BLaER1 (cell line): Measurements from ENCODE around the gene KCNK13.
"Not testable (repeated sequence)": the region's sequence is repeated elsewhere in the genome, so short reads cannot be mapped to it uniquely, and the experiment has no call there.

Experiments used
- H3K27ac ChIP-seq: shearing (Covaris generic); formaldehyde crosslinking; 2 replicates; pipeline ENCODE4 v1.8.1; 2022
- H3K27me3 ChIP-seq: shearing (Covaris generic); formaldehyde crosslinking; 2 replicates; pipeline ENCODE4 v1.8.1; 2022
- H3K36me3 ChIP-seq: shearing (Covaris generic); formaldehyde crosslinking; 2 replicates; pipeline ENCODE4 v1.8.1; 2022
- H3K4me1 ChIP-seq: shearing (Covaris generic); formaldehyde crosslinking; 2 replicates; pipeline ENCODE4 v1.8.1; 2022
- H3K4me2 ChIP-seq: shearing (Covaris generic); formaldehyde crosslinking; 2 replicates; pipeline ENCODE4 v1.8.1; 2022
- H3K4me3 ChIP-seq: shearing (Covaris generic); formaldehyde crosslinking; 2 replicates; pipeline ENCODE4 v1.8.1; 2022
- H3K9ac ChIP-seq: shearing (Covaris generic); formaldehyde crosslinking; 2 replicates; pipeline ENCODE4 v1.8.1; 2022
- H3K9me3 ChIP-seq: shearing (Covaris generic); formaldehyde crosslinking; 2 replicates; pipeline ENCODE4 v1.8.1; 2022
- H4K20me1 ChIP-seq: shearing (Covaris generic); formaldehyde crosslinking; 2 replicates; pipeline ENCODE4 v1.8.1; 2022
- Cebpa-rat ChIP-seq: shearing (Covaris generic); IDR thresholded peaks from 2 replicates; pipeline ENCODE4 v1.8.1; 2022

Gene KCNK13

DNA sequence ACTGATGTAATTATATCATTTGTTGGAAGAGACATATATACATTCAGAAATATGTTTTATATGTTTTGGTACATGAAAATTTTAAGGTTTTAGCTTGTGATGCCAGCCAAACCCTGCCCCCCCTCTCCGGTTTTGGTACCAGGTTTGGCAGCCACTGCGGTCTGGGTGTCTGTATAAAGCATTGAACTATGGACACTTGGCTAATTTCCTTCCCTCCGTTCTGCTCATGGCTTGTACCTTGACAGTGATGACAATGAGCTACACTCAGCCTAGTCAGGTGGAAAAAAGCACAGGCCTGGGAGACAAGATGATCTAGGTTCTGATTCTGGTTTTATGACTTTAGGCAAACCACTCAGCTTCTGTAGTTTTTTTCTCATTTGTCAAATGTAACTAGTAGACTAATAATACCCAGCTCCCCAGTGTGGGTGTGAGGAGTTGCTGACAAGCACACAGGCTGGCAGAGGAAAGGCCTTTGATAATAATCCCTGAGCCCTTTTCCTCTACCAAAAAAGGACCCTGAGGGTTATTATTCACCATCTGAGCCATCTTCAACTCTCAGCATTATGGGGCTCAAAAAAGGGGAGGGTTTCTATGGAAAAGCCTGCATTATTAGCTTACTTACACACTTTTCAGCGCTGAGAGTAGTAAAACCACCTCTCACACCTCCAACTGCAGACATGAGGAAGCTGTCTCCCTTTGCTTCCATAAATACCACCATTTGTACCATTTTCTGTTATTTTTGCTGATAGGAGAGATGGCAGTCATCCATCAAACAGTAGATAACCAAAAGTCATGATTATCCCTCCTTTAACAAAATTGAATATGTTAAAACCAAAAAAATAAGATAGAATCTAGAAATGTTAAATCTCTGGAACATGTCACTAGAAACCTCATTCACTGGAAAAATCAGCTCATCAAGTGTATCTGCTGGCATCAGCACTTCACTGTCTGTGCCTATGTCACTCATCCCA lies 118.3 kb downstream of the KCNK13 start:
- no peaks in the 10 kb centered on the region for H4K20me1 ChIP-seq
- no peaks in the 10 kb centered on the region for H3K36me3 ChIP-seq
- H3K9ac ChIP-seq = no peak overlapping the region
- H3K4me1 ChIP-seq = no peaks in the 10 kb centered on the region
- TF ChIP-seq Cebpa-rat = no peak
- H3K4me2 ChIP-seq = no peak overlapping the region
- no peaks in the 10 kb centered on the region for H3K9me3 ChIP-seq
- H3K27ac ChIP-seq = no peak overlapping the region
- H3K4me3 ChIP-seq = no peak overlapping the region
- no peaks in the 10 kb centered on the region for H3K27me3 ChIP-seq

DNA sequence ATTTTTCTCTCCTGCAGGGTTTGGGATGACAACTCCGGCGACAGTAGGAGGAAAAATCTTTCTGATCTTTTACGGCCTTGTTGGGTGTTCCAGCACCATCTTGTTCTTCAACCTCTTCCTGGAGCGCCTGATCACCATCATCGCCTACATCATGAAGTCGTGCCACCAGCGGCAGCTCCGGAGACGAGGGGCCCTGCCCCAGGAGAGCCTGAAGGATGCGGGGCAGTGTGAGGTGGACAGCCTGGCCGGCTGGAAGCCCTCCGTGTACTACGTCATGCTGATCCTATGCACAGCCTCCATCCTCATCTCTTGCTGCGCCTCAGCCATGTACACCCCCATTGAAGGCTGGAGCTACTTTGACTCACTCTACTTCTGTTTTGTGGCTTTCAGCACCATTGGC lies 122.3 kb downstream of the KCNK13 start:
- Histone ChIP-seq H3K27ac (no peak overlapping the region), H3K36me3 (no peaks in the 10 kb centered on the region), H3K4me1 (no peaks in the 10 kb centered on the region), H3K9me3 (no peaks in the 10 kb centered on the region), H3K27me3 (no peaks in the 10 kb centered on the region), H3K4me3 (no peak overlapping the region), H4K20me1 (no peaks in the 10 kb centered on the region), H3K9ac (no peak overlapping the region), H3K4me2 (no peak overlapping the region)
- TF ChIP-seq Cebpa-rat = no peak

DNA sequence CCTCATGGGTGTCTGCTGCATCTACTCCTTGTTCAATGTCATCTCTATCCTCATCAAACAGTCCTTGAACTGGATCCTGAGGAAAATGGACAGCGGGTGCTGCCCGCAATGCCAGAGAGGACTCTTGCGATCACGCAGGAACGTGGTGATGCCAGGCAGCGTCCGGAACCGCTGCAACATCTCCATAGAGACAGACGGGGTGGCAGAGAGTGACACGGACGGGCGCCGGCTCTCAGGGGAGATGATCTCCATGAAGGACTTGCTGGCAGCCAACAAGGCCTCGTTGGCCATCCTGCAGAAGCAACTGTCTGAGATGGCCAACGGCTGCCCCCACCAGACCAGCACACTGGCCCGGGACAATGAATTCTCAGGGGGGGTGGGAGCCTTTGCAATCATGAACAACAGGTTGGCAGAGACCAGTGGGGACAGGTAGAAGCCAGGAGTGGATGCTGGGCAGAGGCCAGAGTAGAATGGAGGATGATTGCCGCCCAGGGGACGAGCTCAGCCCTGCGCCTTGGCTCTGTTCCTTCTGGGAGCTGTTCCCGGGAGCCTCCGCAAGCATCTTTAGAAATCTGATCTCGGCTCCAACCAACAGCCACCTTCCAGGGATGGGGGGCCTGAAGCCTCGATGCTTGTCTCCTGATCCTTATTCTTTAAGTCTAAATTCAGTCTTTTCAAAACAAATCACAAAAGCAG lies 122.9 kb downstream of the KCNK13 start:
- TF ChIP-seq Cebpa-rat = no peak
- no peaks in the 10 kb centered on the region for H3K27me3 ChIP-seq
- H3K4me1 ChIP-seq = no peaks in the 10 kb centered on the region
- no peak overlapping the region for H3K9ac ChIP-seq
- H4K20me1 ChIP-seq = no peaks in the 10 kb centered on the region
- no peaks in the 10 kb centered on the region for H3K36me3 ChIP-seq
- H3K9me3 ChIP-seq = no peaks in the 10 kb centered on the region
- H3K27ac ChIP-seq = no peak overlapping the region
- H3K4me2 ChIP-seq = no peak overlapping the region
- no peak overlapping the region for H3K4me3 ChIP-seq

DNA sequence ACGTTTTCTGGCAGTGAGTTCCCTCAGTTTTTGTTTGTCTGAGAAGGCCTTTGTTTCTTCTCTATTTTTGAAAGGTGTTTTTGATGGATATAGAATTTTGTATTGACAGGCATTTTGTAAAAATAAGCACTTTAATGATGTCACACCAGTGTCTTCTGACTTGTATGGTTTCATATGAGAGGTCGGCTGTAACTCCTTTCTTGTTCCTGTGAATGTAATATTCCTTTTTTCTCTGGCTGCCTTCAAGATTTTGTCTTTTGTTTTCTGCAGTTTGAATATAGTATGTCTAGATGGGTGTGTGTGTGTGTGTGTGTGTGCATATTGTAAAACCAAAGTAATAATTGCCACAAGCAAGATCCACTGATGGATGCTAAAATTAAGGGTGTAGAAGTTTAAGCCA lies 126.8 kb downstream of the KCNK13 start:
- Histone ChIP-seq H3K27me3 (no peaks in the 10 kb centered on the region), H3K4me2 (no peak overlapping the region), H3K4me3 (no peak overlapping the region), H3K4me1 (no peaks in the 10 kb centered on the region), H3K9ac (no peak overlapping the region), H4K20me1 (no peaks in the 10 kb centered on the region), H3K27ac (no peak overlapping the region), H3K36me3 (no peaks in the 10 kb centered on the region), H3K9me3 (no peaks in the 10 kb centered on the region)
- no peak for TF ChIP-seq Cebpa-rat

- Histone ChIP-seq H3K4me2 (no peak overlapping the region), H3K9ac (no peak overlapping the region)
- no peak for TF ChIP-seq Cebpa-rat
These were observed 129.4 kb downstream of the KCNK13 start for GRCh38 chr14:90191154-90191553.

DNA sequence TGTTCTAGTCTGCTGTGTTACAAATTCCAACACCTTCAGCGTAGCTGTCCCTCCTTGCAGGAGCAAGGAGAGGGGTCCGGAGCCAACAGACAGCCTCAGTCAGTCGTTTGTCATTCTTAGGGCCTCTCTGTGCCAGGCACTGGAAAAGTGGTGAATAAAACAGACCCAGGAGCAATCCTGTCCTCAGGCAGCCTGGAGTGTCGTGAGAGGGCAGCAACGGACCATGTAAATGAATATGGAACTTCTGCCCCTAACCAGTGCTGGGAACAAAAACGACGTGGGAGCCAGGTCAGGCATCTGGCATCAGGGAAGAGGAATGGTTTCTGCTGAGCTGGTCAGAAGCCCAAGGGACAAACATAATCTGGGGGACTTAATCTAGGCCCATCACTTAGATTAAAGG lies 129.8 kb downstream of the KCNK13 start:
- Histone ChIP-seq H3K36me3 (no peaks in the 10 kb centered on the region), H4K20me1 (no peaks in the 10 kb centered on the region), H3K4me3 (no peak overlapping the region), H3K4me1 (no peaks in the 10 kb centered on the region), H3K27ac (no peak overlapping the region), H3K27me3 (no peaks in the 10 kb centered on the region), H3K9ac (no peak overlapping the region), H3K9me3 (no peaks in the 10 kb centered on the region), H3K4me2 (no peak overlapping the region)
- TF ChIP-seq Cebpa-rat = no peak

More at GRCh38 chr14:90191154-90191553, 129.4 kb downstream of the KCNK13 start:
- Histone ChIP-seq H3K4me3 (no peak overlapping the region), H4K20me1 (no peaks in the 10 kb centered on the region), H3K27ac (no peak overlapping the region), H3K36me3 (no peaks in the 10 kb centered on the region), H3K27me3 (no peaks in the 10 kb centered on the region), H3K4me1 (no peaks in the 10 kb centered on the region), H3K9me3 (no peaks in the 10 kb centered on the region)

- H3K36me3 ChIP-seq = no peaks in the 10 kb centered on the region
- no peaks in the 10 kb centered on the region for H3K9me3 ChIP-seq
- no peak overlapping the region for H3K4me2 ChIP-seq
- no peaks in the 10 kb centered on the region for H3K4me1 ChIP-seq
- H3K27me3 ChIP-seq = no peaks in the 10 kb centered on the region
- H3K9ac ChIP-seq = no peak overlapping the region
- H3K27ac ChIP-seq = no peak overlapping the region
- H4K20me1 ChIP-seq = no peaks in the 10 kb centered on the region
- TF ChIP-seq Cebpa-rat = no peak
- no peak overlapping the region for H3K4me3 ChIP-seq
These were observed 132.1 kb downstream of the KCNK13 start for GRCh38 chr14:90193925-90194324.

DNA sequence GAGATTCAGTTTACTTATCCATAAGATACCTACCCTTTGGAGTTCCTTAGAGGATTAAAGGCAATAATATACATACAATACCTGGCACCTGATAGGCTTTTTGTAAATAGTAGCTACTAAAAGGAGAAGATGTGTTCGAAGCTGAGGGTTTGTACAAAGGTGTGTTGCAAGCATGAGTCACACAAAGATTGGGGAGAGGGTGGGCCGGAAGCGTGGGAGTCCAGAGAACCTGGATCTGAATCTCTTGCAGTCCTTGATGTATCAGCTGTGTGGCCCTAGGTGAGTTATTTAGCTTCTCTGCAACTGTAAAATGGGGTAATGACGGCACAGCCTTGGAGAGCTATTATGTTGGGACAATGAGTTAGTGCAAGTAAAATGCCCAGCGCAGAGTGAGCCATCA lies 132.9 kb downstream of the KCNK13 start:
- Histone ChIP-seq H3K4me3 (no peak overlapping the region), H3K4me2 (no peak overlapping the region), H3K27me3 (no peaks in the 10 kb centered on the region), H3K9me3 (no peaks in the 10 kb centered on the region), H3K27ac (no peak overlapping the region), H3K36me3 (no peaks in the 10 kb centered on the region), H4K20me1 (no peaks in the 10 kb centered on the region), H3K4me1 (no peaks in the 10 kb centered on the region), H3K9ac (no peak overlapping the region)
- TF ChIP-seq Cebpa-rat = no peak

GRCh38 chr14:90198541-90199060 lies 136.8 kb downstream of the KCNK13 start:
- no peaks in the 10 kb centered on the region for H4K20me1 ChIP-seq
- H3K4me3 ChIP-seq = no peak overlapping the region
- no peaks in the 10 kb centered on the region for H3K36me3 ChIP-seq
- no peak overlapping the region for H3K4me2 ChIP-seq
- no peak for TF ChIP-seq Cebpa-rat
- H3K27ac ChIP-seq = no peak overlapping the region
- H3K27me3 ChIP-seq = no peaks in the 10 kb centered on the region
- H3K9ac ChIP-seq = no peak overlapping the region
- H3K9me3 ChIP-seq = 0 out of 2 replicates have a peak, but pooled peaks cover 5% of the 10 kb centered on the region
- H3K4me1 ChIP-seq = no peaks in the 10 kb centered on the region

GRCh38 chr14:90200546-90200945 lies 138.8 kb downstream of the KCNK13 start:
- not testable (repeated sequence) for H4K20me1 ChIP-seq, H3K36me3 ChIP-seq, H3K27ac ChIP-seq, H3K4me1 ChIP-seq, H3K27me3 ChIP-seq, H3K9me3 ChIP-seq, H3K4me2 ChIP-seq, H3K4me3 ChIP-seq, H3K9ac ChIP-seq
